ENCODE results near the gene SNX19. TPM values are rescaled to one million over a fixed set of nuclear protein-coding genes. Genes with fewer than 3 reads are reported as not detected.

SNX19 gene
- total and polyA plus RNA-seq, 9 donors = 19.3 to 77.4 (median 45.0) TPM

- WGBS, 3 donors = 78 to 85% (median 84%) methylated on average over 8 of the region's 8 CpGs
- TF ChIP-seq CTCF (IDR thresholded peaks at IDR 0.05) (no peak), EP300 (IDR thresholded peaks at IDR 0.05) (no peak), POLR2A (IDR thresholded peaks at IDR 0.05) (no peak)
- Histone ChIP-seq H3K27me3 (no peaks in the 10 kb centered on the region), H3K9me3 (no peaks in the 10 kb centered on the region), H3K4me1 (ENCODE audit: insufficient read depth) (no peaks in the 10 kb centered on the region), H3K27ac (no peak overlapping the region), H3K4me3 (no peak overlapping the region), H3K36me3 (no peaks in the 10 kb centered on the region)
- no peak for DNase-seq
- intact Hi-C loops (cut with DNase I) = no loop called here
These were observed 68.8 kb downstream of the SNX19 start for GRCh38 chr11:130847517-130847916.

- Histone ChIP-seq H3K27ac (no peak overlapping the region), H3K27me3 (no peaks in the 10 kb centered on the region), H3K36me3 (no peaks in the 10 kb centered on the region), H3K4me3 (no peak overlapping the region), H3K9me3 (no peaks in the 10 kb centered on the region), H3K4me1 (ENCODE audit: insufficient read depth) (no peaks in the 10 kb centered on the region)
- WGBS, 3 donors = 44 to 57% (median 47%) methylated on average over 2 of the region's 2 CpGs
- intact Hi-C loops (cut with DNase I) = no loop called here
- no peak for DNase-seq
- no peak for TF ChIP-seq EP300 (IDR thresholded peaks at IDR 0.05)
- no peak for TF ChIP-seq CTCF (IDR thresholded peaks at IDR 0.05)
- no peak for TF ChIP-seq POLR2A (IDR thresholded peaks at IDR 0.05)
These were observed 69.7 kb downstream of the SNX19 start for GRCh38 chr11:130846606-130847005.

- Histone ChIP-seq H3K4me3 (no peak overlapping the region), H3K9me3 (peaks cover 0 to 3% of the 10 kb centered on the region in 2 donors), H3K36me3 (no peaks in the 10 kb centered on the region), H3K27me3 (no peaks in the 10 kb centered on the region), H3K27ac (no peak overlapping the region), H3K4me1 (ENCODE audit: insufficient read depth) (peaks cover 7% of the 10 kb centered on the region)
- 73 to 85% (median 80%) methylated on average over 1 of the region's 1 CpG for WGBS, 3 donors
- no peak for DNase-seq
- TF ChIP-seq EP300 (IDR thresholded peaks at IDR 0.05) (no peak), CTCF (IDR thresholded peaks at IDR 0.05) (no peak), POLR2A (IDR thresholded peaks at IDR 0.05) (no peak)
- intact Hi-C loops (cut with DNase I) = no loop called here
These were observed 74.3 kb downstream of the SNX19 start for GRCh38 chr11:130842001-130842400.

GRCh38 chr11:130840679-130841078, 75.6 kb downstream of the SNX19 start:
- H3K4me1 ChIP-seq (ENCODE audit: insufficient read depth) = peaks cover 7% of the 10 kb centered on the region
- TF ChIP-seq POLR2A (IDR thresholded peaks at IDR 0.05) = no peak
- TF ChIP-seq CTCF (IDR thresholded peaks at IDR 0.05) = no peak
- TF ChIP-seq EP300 (IDR thresholded peaks at IDR 0.05) = no peak
- no peaks in the 10 kb centered on the region for H3K27me3 ChIP-seq
- DNase-seq = no peak
- H3K9me3 ChIP-seq = peaks cover 0 to 3% of the 10 kb centered on the region in 2 donors
- no peak overlapping the region for H3K4me3 ChIP-seq
- no peaks in the 10 kb centered on the region for H3K36me3 ChIP-seq
- intact Hi-C loops (cut with DNase I) = no loop called here
- H3K27ac ChIP-seq = no peak overlapping the region
- whole genome bisulfite sequencing, 3 donors = 32 to 46% (median 34%) methylated on average over 3 of the region's 3 CpGs
